Neural progenitor cell (in vitro differentiated cells): ENCODE data around the gene OR6B1.

Experiments
- CTCF ChIP-seq: fragments of 200-600 bp; sonication (generic); IDR thresholded peaks from 2 replicates; pipeline ENCODE4 v1.5.1; 2017; ENCODE audit warnings: antibody characterized with exemption, mild to moderate bottlenecking
- EZH2 ChIP-seq: fragments of 200-600 bp; sonication (generic); IDR thresholded peaks from 2 replicates; pipeline ENCODE4 v1.6.1; 2017; ENCODE audit warnings: antibody characterized with exemption, mild to moderate bottlenecking, moderate library complexity
- EZH2phosphoT487 ChIP-seq: fragments of 200-600 bp; sonication (generic); IDR thresholded peaks from 2 replicates; pipeline ENCODE4 v1.6.1; 2017; ENCODE audit warnings: antibody characterized with exemption

GRCh38 chr7:144001543-144001942 is 1.4 kb downstream of the OR6B1 start:
- no peak for TF ChIP-seq CTCF
- TF ChIP-seq EZH2, result no peak
- TF ChIP-seq EZH2phosphoT487, result no peak
